Adipose tissue (tissue), 3 donors: ENCODE data around the gene PMVK. TPM values are rescaled to one million over a fixed set of nuclear protein-coding genes. Genes with fewer than 3 reads are reported as not detected.

Experiments used
- polyA plus RNA-seq, 3 donors: library from polyadenylated mRNA; stranded (reverse); fragments of 200-250 nt; gene quantifications; one replicate each; pipeline ENCODE4 v1.2.3, GENCODE V29; 2013
- donor health status: healthy with polysubstance abuse.
- donor health status: Bipolar disorder and iron deficiency.
- donor health status: healthy.

PMVK gene
- polyA plus RNA-seq, 3 donors, result 30.1 to 49.0 (median 37.7) TPM

Other genes with a start within 250 kb of the PMVK start
- gene KCNN3, start 66.4 kb downstream of the PMVK start, polyA plus RNA-seq, result under 1 TPM; 0.14 to 0.67 (median 0.40) TPM
- gene PBXIP1, start 19.4 kb upstream of the PMVK start, polyA plus RNA-seq, result 10 to 100 TPM; 35.1 to 53.5 (median 38.6) TPM
- gene PYGO2, start 25.1 kb upstream of the PMVK start, polyA plus RNA-seq, result 10 to 100 TPM in 2 of 3 donors, 1 to 10 TPM in 1; 9.1 to 13.9 (median 13.4) TPM
- 100 to 1,000 TPM in 2 of 3 donors, 10 to 100 TPM in 1; 49.1 to 197 (median 110) TPM for gene SHC1, start 34.0 kb upstream of the PMVK start, polyA plus RNA-seq
- 10 to 100 TPM; 23.6 to 88.9 (median 76.3) TPM for gene CKS1B, start 38.0 kb upstream of the PMVK start, polyA plus RNA-seq
- 10 to 100 TPM; 15.3 to 37.9 (median 21.7) TPM for gene FLAD1, start 46.6 kb upstream of the PMVK start, polyA plus RNA-seq
- not detected for gene LENEP, start 56.9 kb upstream of the PMVK start, polyA plus RNA-seq
- gene ZBTB7B, start 66.1 kb upstream of the PMVK start, polyA plus RNA-seq, result 10 to 100 TPM; 30.4 to 55.4 (median 35.7) TPM
- under 1 TPM; 0.48 to 0.86 (median 0.67) TPM for gene DCST2, start 97.1 kb upstream of the PMVK start, polyA plus RNA-seq
- not detected for gene DCST1, start 97.1 kb upstream of the PMVK start, polyA plus RNA-seq
- 100 to 1,000 TPM in 2 of 3 donors, 10 to 100 TPM in 1; 47.1 to 217 (median 169) TPM for gene ADAM15, start 114.6 kb upstream of the PMVK start, polyA plus RNA-seq
- gene EFNA4, start 127.0 kb upstream of the PMVK start, polyA plus RNA-seq, result 1 to 10 TPM; 1.7 to 7.1 (median 4.6) TPM
- 1 to 10 TPM in 1 of 3 donors, under 1 TPM in 2; 0.56 to 1.3 (median 0.67) TPM for gene EFNA3, start 142.1 kb upstream of the PMVK start, polyA plus RNA-seq
- 10 to 100 TPM; 30.3 to 56.9 (median 32.9) TPM for gene EFNA1, start 191.2 kb upstream of the PMVK start, polyA plus RNA-seq
- gene SLC50A1, start 199.1 kb upstream of the PMVK start, polyA plus RNA-seq, result 10 to 100 TPM; 33.4 to 39.4 (median 36.7) TPM
- 100 to 1,000 TPM; 177 to 203 (median 201) TPM for gene DPM3, start 203.8 kb upstream of the PMVK start, polyA plus RNA-seq
- 100 to 1,000 TPM; 176 to 267 (median 201) TPM for gene KRTCAP2, start 236.6 kb upstream of the PMVK start, polyA plus RNA-seq
- under 1 TPM; 0.16 to 0.45 (median 0.33) TPM for gene TRIM46, start 237.1 kb upstream of the PMVK start, polyA plus RNA-seq